GM21786 (cell line): ENCODE measurements around the gene RIBC2.

Source experiments
- ATAC-seq: cut with Tn5 transposase; IDR thresholded peaks from one replicate; pipeline ENCODE4 v1.9.1; 2021; ENCODE audit not compliant: unreplicated experiment

RIBC2 gene

GRCh38 chr22:45470871-45471270 lies 57.4 kb downstream of the RIBC2 start:
- ATAC-seq, result no peak

GRCh38 chr22:45472426-45472825 lies 58.9 kb downstream of the RIBC2 start:
- ATAC-seq, result no peak

GRCh38 chr22:45473626-45474237 lies 60.2 kb downstream of the RIBC2 start:
- no peak for ATAC-seq

GRCh38 chr22:45475063-45475747 lies 61.7 kb downstream of the RIBC2 start:
- ATAC-seq, result no peak

GRCh38 chr22:45475851-45476514 lies 62.5 kb downstream of the RIBC2 start:
- ATAC-seq, result no peak

GRCh38 chr22:45476814-45477213 lies 63.3 kb downstream of the RIBC2 start:
- ATAC-seq, result no peak

GRCh38 chr22:45477366-45478107 lies 64.0 kb downstream of the RIBC2 start:
- ATAC-seq, result no peak

GRCh38 chr22:45478108-45478771 lies 64.7 kb downstream of the RIBC2 start:
- ATAC-seq, result no peak

- ATAC-seq, result no peak
Observed at GRCh38 chr22:45480717-45481116, 67.2 kb downstream of the RIBC2 start.

GRCh38 chr22:45481661-45482060 lies 68.2 kb downstream of the RIBC2 start:
- ATAC-seq, result no peak
